ENCODE measurements around the gene PSMB7. TPM values are rescaled to one million over a fixed set of nuclear protein-coding genes. Genes with fewer than 3 reads are reported as not detected.

The PSMB7 gene
- total RNA-seq, 1 experiment from 2014 or later, result 317 TPM

DNA sequence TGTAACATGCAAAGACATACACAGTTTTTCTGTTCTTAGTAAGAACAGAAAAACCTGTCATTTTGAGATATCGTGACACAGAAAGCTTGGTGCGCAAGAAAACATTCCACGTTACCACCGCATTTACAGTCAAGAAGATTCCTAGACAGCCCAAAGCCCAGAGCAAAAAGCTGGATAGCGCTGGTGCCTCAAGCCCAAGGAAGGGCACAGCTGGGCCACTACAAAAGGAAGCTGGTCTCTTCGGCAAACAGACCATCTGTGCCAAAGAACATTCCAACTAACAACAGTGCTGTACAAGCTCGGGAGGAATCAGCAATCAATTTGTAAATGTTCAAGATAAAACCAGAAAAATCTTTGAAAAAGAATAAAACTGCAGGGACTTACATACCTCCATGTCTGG, 31.0 kb downstream of the PSMB7 start:
- DNase-seq (ENCODE audit: low read depth), result no peak

DNA sequence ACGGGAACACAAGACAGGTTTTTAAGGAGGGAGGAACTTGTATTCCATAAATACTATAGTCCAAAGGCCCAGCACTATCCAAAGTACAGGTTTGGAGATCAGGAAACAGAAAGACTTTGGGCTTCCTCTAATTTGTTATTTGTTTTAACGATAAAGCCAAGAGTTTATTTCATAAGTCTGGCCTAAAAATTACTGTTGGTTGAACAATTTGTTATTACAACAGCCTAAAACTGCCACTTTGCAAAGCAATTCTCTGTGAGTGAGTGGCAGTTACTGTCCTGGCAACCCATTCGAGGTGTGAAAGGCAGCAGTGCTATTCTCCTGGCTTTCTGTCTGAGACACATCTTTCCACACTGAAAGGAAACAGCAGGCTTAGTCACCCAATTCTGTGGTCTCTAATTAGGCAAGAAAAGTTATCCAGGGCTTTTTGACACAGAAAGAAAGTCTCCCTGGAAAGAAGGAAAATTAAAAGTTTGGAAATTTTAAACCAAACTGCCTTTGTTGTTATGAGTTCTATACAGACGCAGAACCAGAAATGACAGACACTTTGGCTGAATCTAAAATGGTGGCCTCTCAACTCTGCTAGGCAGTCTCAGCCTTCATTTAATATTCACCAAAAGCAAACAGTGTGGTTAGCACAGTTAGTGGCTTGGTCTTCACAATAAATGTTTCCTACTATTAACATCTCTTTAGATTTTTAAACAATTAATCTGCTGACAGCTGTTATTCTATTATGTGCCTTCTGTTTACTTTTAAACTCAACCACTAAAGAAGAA, 33.9 kb downstream of the PSMB7 start:
- DNase-seq (ENCODE audit: low read depth), result peak; percentile 65

DNA sequence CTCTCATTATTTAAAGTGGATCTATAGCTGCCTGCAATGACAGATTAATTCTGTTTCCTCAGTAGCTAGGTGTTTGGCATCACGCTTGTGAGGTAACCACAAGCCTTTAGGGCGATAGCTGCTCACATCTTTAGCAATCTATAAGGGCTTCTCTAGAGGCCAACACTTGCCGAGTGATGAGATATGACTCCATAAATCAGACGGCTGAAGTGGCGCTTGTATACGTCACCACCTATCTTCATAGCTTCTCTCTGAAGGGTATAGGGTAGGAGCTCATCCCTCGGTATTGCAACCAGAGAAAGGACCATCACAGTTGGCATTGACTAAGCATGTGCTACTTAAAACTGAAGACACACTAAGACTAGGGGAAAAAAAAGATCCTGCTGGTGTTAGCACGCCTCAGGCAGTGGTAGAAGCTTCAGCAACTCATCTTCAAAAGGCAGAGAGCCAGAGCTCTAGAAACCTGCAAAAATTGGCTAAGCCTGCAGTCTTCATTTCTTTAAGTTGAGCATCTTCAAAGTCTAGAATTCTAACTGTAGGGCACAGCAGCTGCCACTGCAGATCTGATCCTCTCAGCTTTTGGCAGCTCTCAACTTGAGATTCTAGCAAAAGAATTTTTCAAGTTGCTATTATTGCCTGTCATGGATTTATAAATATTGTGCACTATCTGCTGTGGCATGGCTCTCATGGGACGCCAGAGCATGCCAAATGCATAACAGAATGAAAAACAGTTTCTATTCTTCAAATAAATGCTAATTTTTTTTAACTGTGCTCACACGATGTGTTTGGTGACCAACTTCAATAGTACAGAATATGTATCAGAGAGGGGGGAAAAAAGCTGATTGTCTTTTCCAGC, 37.5 kb downstream of the PSMB7 start:
- no peak for DNase-seq (ENCODE audit: low read depth)

DNA sequence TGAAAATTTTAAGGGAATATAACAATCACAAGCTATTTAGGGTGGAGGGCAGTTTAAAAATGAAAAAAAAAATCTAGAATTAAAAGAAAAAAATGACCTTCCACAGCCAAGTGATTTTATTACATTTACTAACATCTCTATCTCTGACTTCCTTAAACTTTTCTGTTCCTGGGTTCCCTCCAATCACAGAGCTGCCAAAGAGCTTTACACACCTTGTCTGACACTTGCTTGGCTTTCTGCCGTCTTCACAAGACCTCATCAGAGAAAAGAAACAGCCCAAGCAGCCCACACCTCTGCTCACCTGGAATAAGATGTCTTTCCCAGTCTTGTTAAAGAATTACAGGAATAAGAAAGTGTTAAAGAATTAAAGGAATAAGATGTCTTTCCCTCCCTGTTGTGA, 38.9 kb downstream of the PSMB7 start:
- no peak for DNase-seq (ENCODE audit: low read depth)

DNA sequence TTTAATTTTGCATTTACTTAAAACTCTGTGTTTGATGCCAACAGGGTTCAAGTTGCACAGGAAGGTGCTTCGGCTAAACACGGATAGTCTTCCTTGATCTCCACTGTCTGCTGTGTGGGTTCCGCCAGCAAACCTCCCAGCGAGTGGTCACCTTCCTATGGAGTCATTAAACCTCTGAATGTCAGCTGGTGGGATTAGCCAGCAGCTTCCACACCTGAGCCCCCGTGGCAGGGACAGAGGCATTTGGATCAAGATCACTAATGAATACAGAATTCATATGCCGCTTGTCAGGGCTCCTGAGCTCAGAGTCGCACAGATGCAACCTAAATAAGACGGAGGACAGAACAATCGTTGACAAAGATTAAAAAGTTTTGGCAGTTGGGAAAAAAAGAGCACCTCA, 39.5 kb downstream of the PSMB7 start:
- no peak for DNase-seq (ENCODE audit: low read depth)

DNA sequence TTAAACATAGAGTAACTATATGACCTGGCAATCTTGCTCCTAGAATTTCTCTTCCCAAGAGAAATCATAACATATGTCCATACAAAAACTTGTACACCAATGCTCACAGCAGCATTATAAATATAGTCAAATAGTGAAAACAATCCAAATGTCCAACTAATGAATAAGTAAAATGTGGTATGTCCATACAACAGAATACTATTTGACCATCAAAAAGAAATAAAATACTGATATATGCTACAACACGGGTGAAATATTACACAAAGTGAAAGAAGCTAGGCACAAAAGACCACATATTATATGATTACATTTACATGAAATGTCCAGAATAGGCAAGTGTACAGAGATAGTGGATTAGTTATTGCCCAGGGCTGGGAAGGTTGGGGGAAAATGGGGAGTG, 41.4 kb downstream of the PSMB7 start:
- no peak for DNase-seq (ENCODE audit: low read depth)

DNA sequence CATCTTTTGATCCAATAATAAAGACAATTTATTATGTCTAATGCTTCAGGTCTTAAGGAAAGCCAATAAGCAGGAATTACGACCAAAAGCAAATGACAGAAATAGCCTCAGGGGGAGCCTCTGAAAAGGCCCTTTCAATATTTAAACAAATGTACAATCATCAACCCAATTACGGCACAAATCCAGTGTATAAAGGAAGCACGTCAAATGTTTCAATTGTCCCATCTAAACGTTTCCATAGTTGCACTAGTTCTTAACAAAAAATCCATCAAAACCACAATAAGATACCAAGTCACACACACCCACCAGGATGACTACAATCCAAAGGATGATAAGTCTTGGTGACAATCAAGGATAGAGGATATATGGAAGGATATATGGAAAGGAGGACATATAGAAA, 41.9 kb downstream of the PSMB7 start:
- no peak for DNase-seq (ENCODE audit: low read depth)

DNA sequence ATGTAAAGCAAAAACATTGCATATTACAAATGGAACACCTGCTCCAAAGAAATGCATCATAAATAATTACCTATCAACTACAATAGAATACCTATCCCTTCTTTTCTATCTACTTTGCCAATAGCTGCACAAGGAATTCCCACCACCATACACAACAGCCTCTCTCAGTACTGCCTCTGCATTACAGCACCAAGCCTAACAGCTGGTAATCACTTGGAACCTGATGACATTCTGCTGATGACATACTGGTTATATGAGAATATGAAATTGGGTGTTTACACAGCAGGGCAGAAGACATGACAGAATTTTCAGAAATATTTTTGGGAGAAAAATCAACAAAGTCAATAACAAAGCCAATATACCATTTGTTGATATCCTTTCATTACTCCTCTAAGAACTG, 43.2 kb downstream of the PSMB7 start:
- peak; percentile 61 for DNase-seq (ENCODE audit: low read depth)

DNA sequence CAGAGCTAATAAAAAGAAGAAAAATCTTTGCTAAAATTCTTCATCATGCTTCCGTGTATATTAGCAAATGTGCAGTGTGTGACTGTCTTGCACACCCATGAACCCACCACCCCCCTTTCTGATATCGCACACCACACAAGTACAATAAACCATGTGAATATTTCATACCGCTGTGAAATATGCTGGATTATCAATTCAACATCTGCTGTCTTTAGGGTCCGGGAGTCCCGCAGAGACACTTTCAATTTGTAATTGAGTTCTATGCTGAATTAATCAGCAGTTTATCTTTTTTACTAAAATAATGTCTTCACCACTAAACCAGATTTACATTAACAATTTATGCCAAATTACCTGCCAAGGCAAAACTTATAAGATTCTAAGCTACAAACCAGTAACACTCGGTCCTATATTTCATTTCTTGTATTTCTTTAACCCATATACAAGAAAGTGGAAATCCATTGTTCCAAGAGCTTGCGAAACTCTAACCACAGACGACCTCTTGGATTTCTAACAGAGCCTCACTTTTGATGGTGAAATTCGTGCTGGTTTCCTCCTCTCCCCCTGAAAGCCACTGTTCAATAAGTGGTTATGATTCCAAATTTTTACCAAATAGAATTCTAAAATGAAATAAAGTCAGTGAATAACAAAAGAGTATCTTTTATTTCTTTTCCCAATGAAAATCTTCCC, 44.2 kb downstream of the PSMB7 start:
- peak; percentile 66 for DNase-seq (ENCODE audit: low read depth)

DNA sequence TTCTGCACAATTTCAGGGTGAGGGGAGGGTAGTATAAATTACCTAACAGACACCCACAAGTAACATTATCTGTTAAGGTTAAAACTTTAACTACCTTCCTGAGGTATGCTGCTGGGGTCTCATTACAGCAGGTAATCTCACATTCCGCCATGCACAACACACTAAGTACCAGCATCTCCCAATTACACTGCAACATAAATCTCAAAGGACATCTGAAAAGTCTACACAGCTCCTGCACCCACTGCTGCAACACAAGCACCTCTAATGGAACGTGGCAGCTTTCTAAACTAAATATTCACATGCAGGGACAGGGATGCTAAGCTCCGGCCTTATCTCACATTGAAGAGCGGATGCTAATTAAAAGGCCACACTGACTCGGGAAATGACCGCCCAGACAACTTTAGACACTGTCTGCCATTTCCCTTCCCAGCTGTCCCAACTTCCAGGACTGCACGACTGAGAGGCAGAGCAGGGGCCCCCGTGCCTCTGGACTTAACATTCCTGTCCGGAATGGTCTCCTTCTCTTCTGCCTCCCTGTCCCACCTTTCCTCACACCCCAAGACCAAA, 45.9 kb downstream of the PSMB7 start:
- DNase-seq (ENCODE audit: low read depth), result no peak

DNA sequence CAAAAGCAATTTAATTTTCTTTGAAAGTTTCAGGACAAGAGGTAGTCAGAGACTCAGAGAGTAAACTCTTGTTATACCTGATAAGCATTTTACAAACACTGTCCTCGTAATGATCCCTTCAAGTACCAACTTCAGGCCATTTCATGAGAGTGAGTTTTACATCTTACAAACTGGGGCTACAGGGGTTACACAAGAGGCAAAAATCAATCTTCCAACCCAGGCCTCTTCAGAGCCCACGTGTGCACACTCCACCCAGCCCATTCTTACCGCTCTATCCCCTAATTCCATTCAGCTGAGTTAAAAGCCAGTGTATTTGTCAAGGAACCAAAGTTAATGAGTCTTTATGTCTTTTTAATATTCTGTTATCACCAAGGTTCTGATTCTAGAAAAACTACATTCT, 46.5 kb downstream of the PSMB7 start:
- DNase-seq (ENCODE audit: low read depth), result no peak

DNA sequence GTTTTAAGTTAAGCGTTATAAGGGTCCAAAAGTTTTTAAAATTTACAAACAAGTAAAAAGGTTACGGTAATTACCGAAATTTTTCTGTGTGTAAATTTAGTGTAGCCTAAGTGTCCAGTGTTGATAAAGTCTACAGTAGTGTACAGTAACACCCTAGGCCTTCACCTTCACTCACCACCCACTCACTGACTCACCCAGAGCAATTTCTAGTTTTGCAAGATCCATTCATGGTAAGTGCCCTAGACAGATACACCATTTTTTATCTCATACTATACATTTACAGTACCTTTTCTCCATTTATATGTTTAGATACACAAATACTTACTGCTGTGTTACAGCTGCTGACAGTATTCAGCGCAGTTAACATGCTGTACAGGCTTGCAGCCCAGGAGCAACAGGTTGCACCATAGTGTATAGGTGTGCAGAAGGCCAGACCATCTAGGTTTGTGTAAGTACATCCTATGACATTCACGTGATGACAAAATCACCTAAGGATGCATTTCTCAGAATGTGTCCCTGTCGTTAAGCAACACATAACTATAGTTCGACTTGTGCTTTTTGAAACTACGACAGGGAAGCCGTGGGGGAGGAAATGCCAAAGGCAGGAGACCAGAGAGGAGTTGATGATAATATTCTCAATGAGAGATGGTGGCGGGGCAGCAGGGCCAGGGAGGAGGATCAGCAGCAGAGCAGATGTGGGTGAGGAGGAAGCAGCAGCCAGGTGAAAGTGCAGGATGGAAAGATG, 48.6 kb downstream of the PSMB7 start:
- DNase-seq (ENCODE audit: low read depth), result peak; percentile 27

DNA sequence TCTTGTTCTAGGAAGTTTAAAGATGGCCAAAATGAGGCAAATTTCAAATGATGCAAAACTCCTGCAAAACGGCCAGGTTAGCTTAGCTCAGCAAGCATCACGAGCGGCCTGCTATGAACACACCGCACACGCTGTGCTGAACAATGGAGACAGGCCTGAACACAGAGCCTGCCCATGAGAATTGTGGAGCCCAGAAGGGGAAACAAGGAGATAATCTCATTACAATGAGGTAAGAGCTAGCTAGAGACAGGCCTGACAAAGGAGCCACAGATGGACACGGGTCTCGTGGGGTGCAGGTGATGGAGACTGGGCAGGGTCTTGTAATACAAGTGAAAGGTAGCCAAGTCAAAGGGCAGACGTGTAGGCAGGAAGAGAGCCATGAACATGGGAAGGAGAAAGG, 50.2 kb downstream of the PSMB7 start:
- no peak for DNase-seq (ENCODE audit: low read depth)

DNA sequence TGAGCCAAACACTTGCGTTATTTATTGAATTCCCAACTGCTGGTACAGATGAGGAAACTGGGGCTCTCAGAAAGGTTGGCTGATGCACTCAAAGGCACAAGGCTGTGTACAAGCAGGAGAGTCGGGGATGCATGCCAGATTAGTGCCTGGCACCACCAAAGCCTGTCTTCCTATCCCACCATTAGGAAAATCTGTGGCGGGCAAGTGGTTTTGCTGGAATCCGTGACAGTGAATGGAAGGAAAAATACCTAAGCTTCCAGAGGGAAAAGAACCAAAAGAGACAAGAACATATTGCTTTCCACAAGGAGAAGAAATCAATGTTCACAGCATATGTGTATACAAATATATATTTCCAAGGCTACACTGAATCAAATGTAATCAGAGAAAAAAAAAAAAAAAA, 51.1 kb downstream of the PSMB7 start:
- no peak for DNase-seq (ENCODE audit: low read depth)

DNA sequence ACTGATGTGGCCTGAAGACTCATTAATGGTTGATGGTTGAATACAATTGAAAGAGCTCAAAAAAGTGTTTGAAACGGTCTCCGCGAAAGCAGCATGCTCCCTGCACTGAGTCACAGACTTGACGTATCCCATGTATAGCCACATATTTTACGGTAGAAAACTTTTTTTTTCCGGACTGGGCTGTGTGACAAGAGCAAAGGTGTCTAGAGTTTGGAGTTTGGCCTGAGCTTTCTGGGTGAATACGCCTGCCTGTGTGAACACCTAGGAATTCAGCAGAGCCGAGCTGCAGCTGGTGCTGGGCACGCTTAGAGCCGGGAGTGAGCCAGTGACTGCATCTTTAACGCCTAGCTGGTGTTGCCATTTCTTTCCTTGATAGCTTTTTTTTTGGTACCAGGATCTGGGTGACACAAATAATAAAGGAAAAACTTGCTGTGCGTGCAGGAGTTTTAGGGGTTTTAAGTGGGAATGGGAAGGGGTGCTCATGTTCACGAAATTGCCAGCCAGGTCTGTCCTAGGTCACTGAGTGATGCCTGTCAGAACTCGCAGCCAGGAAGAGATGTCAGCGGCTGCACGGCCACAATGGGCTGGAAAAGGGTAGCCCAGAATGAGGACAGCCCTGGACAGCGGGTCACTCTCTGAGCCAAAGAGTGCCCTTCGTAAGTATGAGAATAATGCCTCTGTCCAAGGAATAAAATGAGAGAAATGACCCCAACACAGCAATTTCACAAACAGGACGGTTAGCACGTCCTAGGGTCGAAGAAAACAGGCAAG, 51.7 kb downstream of the PSMB7 start:
- no peak for DNase-seq (ENCODE audit: low read depth)

DNA sequence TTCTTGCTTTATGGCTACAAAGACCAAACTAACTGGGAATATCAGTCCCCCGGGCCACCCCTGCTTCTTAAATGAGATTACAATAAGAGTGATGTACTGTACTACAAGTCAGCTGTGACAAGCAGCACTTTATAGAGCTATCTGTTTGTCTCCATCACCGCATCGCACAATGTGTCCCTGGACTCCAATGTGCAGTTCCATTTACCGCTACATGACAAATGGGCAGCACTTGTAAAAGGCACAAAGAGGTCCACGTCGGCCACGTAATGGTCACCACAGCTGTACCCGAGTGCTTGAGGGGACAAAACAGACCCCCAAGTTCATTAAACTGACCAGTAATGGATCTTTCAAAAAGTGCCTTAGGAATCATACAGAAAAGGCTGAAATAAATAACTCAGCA, 54.1 kb downstream of the PSMB7 start:
- DNase-seq (ENCODE audit: low read depth), result no peak

DNA sequence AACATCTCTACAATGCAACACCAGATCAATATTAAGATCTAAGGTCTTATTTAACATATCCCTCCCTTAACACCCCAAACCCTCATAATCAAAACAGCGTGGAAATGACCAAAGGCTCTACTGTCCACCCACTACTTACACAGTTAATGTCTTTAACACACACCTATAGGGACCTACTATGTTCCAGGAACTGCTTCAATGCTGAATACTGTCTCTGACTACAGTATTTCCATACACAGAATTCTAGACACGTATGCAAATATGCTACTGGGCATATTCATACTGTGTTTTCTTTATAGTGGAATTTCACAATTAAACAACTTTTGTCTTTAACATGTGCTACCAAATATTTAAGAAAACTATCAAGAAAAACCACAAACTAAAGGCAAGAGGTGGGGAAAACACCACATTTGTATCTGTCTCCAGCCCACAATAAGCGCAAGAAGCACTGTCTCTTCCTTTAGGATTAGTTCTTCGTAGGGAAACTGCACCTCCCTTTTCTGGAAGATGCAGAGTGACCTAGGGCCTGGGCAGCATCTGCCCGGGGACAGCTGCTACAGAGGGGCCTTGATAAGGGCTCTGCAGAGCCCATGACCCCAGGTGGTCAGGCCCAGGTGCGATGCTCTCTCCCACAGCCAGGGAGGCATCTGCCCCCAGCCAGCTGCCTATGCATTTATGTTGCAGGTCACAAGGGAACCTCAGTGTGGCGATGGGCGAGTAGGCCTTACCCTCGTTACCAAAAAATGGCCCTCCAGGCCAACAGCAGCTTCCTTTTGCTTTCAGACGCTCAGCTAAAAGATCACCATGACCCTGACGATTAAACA, 55.2 kb downstream of the PSMB7 start:
- no peak for DNase-seq (ENCODE audit: low read depth)

DNA sequence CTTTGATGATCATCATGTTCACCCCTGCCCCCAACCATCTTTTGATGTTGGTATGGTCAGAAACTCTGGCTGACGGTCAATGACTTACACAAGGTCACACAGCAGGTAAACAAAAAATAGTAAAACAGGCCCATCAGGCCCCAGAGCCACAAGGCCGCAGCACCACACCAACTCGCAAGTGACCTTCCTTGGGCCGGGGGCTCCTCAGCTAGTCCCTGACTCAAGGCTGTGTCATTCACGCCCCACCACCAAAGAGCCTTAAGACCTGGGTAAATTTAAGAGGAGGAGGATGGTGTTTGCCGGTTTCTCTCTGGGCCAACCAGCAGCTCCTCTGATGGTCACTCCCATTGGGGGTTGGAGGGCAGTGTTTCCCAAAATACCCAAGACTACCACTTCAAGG, 55.8 kb downstream of the PSMB7 start:
- no peak for DNase-seq (ENCODE audit: low read depth)

DNA sequence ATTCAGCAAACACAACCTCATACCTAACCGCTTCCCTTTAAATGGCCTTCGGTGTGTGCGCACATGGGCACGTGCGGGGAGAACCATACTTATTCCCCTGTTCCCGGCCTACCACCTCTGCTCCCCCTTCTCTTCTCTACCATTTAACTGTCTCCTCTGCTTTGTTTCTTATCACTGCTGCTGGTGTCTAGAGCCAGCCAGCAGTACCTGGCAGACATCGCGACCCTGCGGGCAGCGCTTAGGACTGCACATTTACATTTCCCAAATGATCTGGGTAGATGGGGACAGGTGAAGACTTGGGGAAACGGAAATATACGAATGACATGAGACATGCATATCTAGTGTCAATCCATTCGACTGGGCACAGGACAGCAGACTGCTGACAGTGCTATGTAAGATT, 56.6 kb downstream of the PSMB7 start:
- DNase-seq (ENCODE audit: low read depth), result no peak
